Breast epithelium (tissue), 3 donors: ENCODE results near the gene MUC4.

Experiments
- CTCF ChIP-seq, 3 donors: fragments of 450-650 bp; IDR thresholded peaks; one replicate each; pipeline ENCODE4 v1.5.1; 2016 to 2017; ENCODE audit warnings: antibody characterized with exemption in 3 of 3, mild to moderate bottlenecking in 3 of 3, moderate library complexity in 3 of 3
- POLR2A ChIP-seq: fragments of 450-650 bp; IDR thresholded peaks from one replicate; pipeline ENCODE4 v1.6.1; 2016; ENCODE audit warnings: antibody characterized with exemption, mild to moderate bottlenecking, moderate library complexity
- POLR2AphosphoS5 ChIP-seq, 3 donors: sonication (generic); formaldehyde crosslinking; IDR thresholded peaks; one replicate each; pipeline ENCODE4 v1.6.1; 2017; ENCODE audit warnings: antibody characterized with exemption in 3 of 3

- no peak for TF ChIP-seq CTCF (IDR thresholded peaks at IDR 0.05)
- no peak for TF ChIP-seq POLR2A
- no peak for TF ChIP-seq POLR2AphosphoS5 (IDR thresholded peaks at IDR 0.05)
Observed at GRCh38 chr3:195806211-195806915, 5.4 kb downstream of the MUC4 start.
